HepG2 (cell line): Measurements from ENCODE around the gene IL5RA. TPM values are rescaled to one million over a fixed set of nuclear protein-coding genes. Genes with fewer than 3 reads are reported as not detected.

Experiments used
- ATAC-seq: fragments of 200-7000 bp; cut with Tn5 transposase; 3 replicates; pipeline ENCODE4 v1.9.1; 2020; ENCODE audit warnings: mild to moderate bottlenecking, moderate library complexity
- BruUV-seq: library from RNA; stranded (reverse); fragments of 400-500 nt; replicated peaks from 2 replicates; lab custom pipeline; 2021; lab: Mats Ljungman, UMichigan
- CTCF ChIA-PET: fragments of 300-600 bp; formaldehyde crosslinking; extraction: SDS; loops from one replicate; lab custom pipeline; 2021; ENCODE audit warnings: low total read pairs, inconsistent platforms, low intra/inter-chr PET ratio; lab: Yijun Ruan, JAX
- POLR2A ChIA-PET: fragments of 350-600 bp; sonication (Branson Sonifier 250); formaldehyde crosslinking; loops from one replicate; lab custom pipeline; 2020; ENCODE audit warnings: antibody characterized with exemption, inconsistent platforms; lab: Yijun Ruan, JAX
- DNase-seq: peaks from one replicate; pipeline ENCODE4 v3.0.0-alpha.2; 2015; ENCODE audit warnings: low spot score
- FAIRE-seq: peaks from 3 replicates; lab custom pipeline; 2011; peaks lifted over from hg19 to GRCh38; lab: Jason Lieb, UNC
- H2AFZ ChIP-seq: one replicate; pipeline ENCODE4 v1.6.1; 2011; ENCODE audit warnings: low read length, inconsistent platforms
- H3K27ac ChIP-seq: fragments of 300-600 bp; 3 replicates; pipeline ENCODE4 v1.8.0; 2011; ENCODE audit warnings: mixed run types, mild to moderate bottlenecking, mixed read lengths, low read length, inconsistent platforms; ENCODE audit not compliant: insufficient read depth; ENCODE audit errors: extremely low read length
- H3K27me3 ChIP-seq, 2 experiments: fragments of 200-600 bp in 1 of 2; 2 replicates in 1 of 2; 3 replicates in 1 of 2; pipeline versions ENCODE4 v1.6.0 to v1.8.0; 2011; ENCODE audit warnings: low read length in 2 of 2, mild to moderate bottlenecking in 2 of 2, moderate library complexity in 2 of 2, inconsistent platforms in 1 of 2; ENCODE audit not compliant: insufficient read depth in 2 of 2, control insufficient read depth in 1 of 2
- H3K36me3 ChIP-seq, 2 experiments: fragments of 200-600 bp in 1 of 2; replicated peaks in 1 of 2; 2 replicates in 1 of 2; 3 replicates in 1 of 2; pipeline versions ENCODE4 v1.5.1 to v1.8.0; 2011; ENCODE audit warnings: low read length in 2 of 2, inconsistent platforms in 1 of 2; ENCODE audit not compliant: insufficient read depth in 2 of 2, control insufficient read depth in 1 of 2
- H3K4me1 ChIP-seq: 2 replicates; pipeline ENCODE4 v1.5.1; 2012; ENCODE audit warnings: low read length, inconsistent platforms; ENCODE audit not compliant: insufficient read depth
- H3K4me2 ChIP-seq: 2 replicates; pipeline ENCODE4 v1.6.0; 2011; ENCODE audit warnings: low read depth, low read length, inconsistent platforms
- H3K4me3 ChIP-seq, 3 experiments: fragments of 200-600 bp in 1 of 3; sonication (generic), shearing (Covaris generic) in 1 of 3; replicated peaks in 1 of 3; 2 replicates each; pipeline ENCODE4 v1.5.1; 2011 to 2016; ENCODE audit warnings: low read length in 3 of 3, inconsistent platforms in 2 of 3, low read depth in 2 of 3, mild to moderate bottlenecking in 2 of 3, control low read depth in 1 of 3, mixed read lengths in 1 of 3; ENCODE audit not compliant: insufficient read depth in 1 of 3
- H3K79me2 ChIP-seq: one replicate; pipeline ENCODE4 v1.6.1; 2011; ENCODE audit warnings: low read length, inconsistent platforms; ENCODE audit not compliant: insufficient read depth
- H3K9ac ChIP-seq: 2 replicates; pipeline ENCODE4 v1.6.0; 2011; ENCODE audit warnings: mild to moderate bottlenecking, low read depth, low read length, inconsistent platforms; ENCODE audit not compliant: insufficient read depth
- H3K9me3 ChIP-seq: 2 replicates; pipeline ENCODE4 v1.5.1; 2012; ENCODE audit warnings: mild to moderate bottlenecking, low read length
- H4K20me1 ChIP-seq: 2 replicates; pipeline ENCODE4 v1.6.0; 2011; ENCODE audit warnings: inconsistent platforms, mild to moderate bottlenecking, low read length, moderate library complexity; ENCODE audit not compliant: insufficient read depth
- GZF1 ChIP-seq: sonication (generic); formaldehyde crosslinking; IDR thresholded peaks from 2 replicates; pipeline ENCODE4 v1.5.1; 2020; ENCODE audit warnings: mild to moderate bottlenecking, missing genetic modification reagents
- KLF12 ChIP-seq: sonication (generic); formaldehyde crosslinking; IDR thresholded peaks from 2 replicates; pipeline ENCODE4 v1.4.0; 2020; ENCODE audit warnings: missing genetic modification reagents, borderline replicate concordance
- MYC ChIP-seq: sonication (generic); formaldehyde crosslinking; IDR thresholded peaks from 2 replicates; pipeline ENCODE4 v1.9.0; 2021; ENCODE audit warnings: missing genetic modification reagents, borderline replicate concordance
- SAFB2 ChIP-seq: sonication (generic); formaldehyde crosslinking; IDR thresholded peaks from 2 replicates; pipeline ENCODE4 v1.5.1; 2020; ENCODE audit warnings: missing genetic modification reagents, low read depth, mild to moderate bottlenecking, borderline replicate concordance
- TFE3 ChIP-seq: IDR thresholded peaks from 2 replicates; pipeline ENCODE4 v1.6.1; 2016
- UBTF ChIP-seq: sonication (generic); formaldehyde crosslinking; IDR thresholded peaks from 2 replicates; pipeline ENCODE4 v1.4.0; 2020; ENCODE audit warnings: mild to moderate bottlenecking, missing genetic modification reagents
- ZFP36 ChIP-seq: fragments of 150-350 bp; IDR thresholded peaks from 2 replicates; pipeline ENCODE4 v1.6.1; 2018; ENCODE audit warnings: borderline replicate concordance, low read length, low read depth; ENCODE audit not compliant: partially characterized antibody
- ZNF451 ChIP-seq: sonication (generic); formaldehyde crosslinking; IDR thresholded peaks from 2 replicates; pipeline ENCODE4 v1.5.0; 2020; ENCODE audit warnings: mild to moderate bottlenecking, missing genetic modification reagents
- ZNF788 ChIP-seq: sonication (generic); formaldehyde crosslinking; IDR thresholded peaks from 2 replicates; pipeline ENCODE4 v1.5.0; 2020; ENCODE audit warnings: mild to moderate bottlenecking, missing genetic modification reagents, borderline replicate concordance
- ZSCAN31 ChIP-seq: sonication (generic); formaldehyde crosslinking; IDR thresholded peaks from 2 replicates; pipeline ENCODE4 v1.5.0; 2020; ENCODE audit warnings: low read depth, mild to moderate bottlenecking, missing genetic modification reagents
- WGBS: methylation state at CpG from one replicate; pipeline ENCODE4 v1.1.6; 2017; ENCODE audit warnings: low lambda C conversion rate; 5-methylcytosine and 5-hydroxymethylcytosine counted together
- in situ Hi-C: cut with HindIII; loops from 2 replicates; pipeline ENCODE4 v1.10.0; 2017; ENCODE audit warnings: low pct_unique_long_range_greater_than_20kb; ENCODE audit not compliant: extremely low pct_ligation_motif_present
- intact Hi-C: fragments of 100-400 bp; cut with micrococcal nuclease; formaldehyde crosslinking; loops from one replicate; pipeline ENCODE4 v1.10.0; 2022; ENCODE audit not compliant: unreplicated experiment
- polyA plus RNA-seq, 8 experiments: library from polyadenylated mRNA; depleted of rRNA in 3 of 8; stranded (reverse) in 7 of 8; unstranded in 1 of 8; fragments of >200 nt; fragmentation: Illumina TruSeq in 4 of 8; extraction: Trizol in 4 of 8; gene quantifications; 2 replicates each; pipeline versions ENCODE4 v1.2.1 to v1.2.3, GENCODE V29; 2011 to 2016; ENCODE audit warnings: low read depth in 4 of 8, missing spikeins in 1 of 8, mixed read lengths in 1 of 8; ENCODE audit not compliant: insufficient read depth in 1 of 8
- total RNA-seq, 5 experiments: library from RNA; depleted of rRNA; stranded (reverse); fragments of >200 nt; fragmentation: Illumina TruSeq; extraction: Trizol; gene quantifications; 2 replicates each; pipeline ENCODE4 v1.2.3, GENCODE V29; 2016; ENCODE audit warnings: low read depth in 1 of 5
- TF ChIP-seq, protein P1 (sequence below): sonication (generic); formaldehyde crosslinking; IDR thresholded peaks from 2 replicates; pipeline ENCODE4 v1.9.0; 2021; ENCODE audit warnings: missing genetic modification reagents, borderline replicate concordance

IL5RA gene
- total and polyA plus RNA-seq, 2 of the 13 experiments (the other 11 are each of a cell fraction or from before 2014, with no cell fraction given): not detected

- 0% methylated on average over 2 of the region's 3 CpGs for WGBS
- no peaks in the 10 kb centered on the region for H3K36me3 ChIP-seq
- TF ChIP-seq UBTF (CRISPR knock-in tag) (no peak), TFE3 (CRISPR knock-in tag) (no peak), MYC (CRISPR knock-in tag) (no peak), GZF1 (CRISPR knock-in tag) (no peak), ZSCAN31 (no peak), ZNF788 (CRISPR knock-in tag) (no peak), ZFP36 (no peak), SAFB2 (CRISPR knock-in tag) (no peak), KLF12 (no peak), ZNF451 (no peak)
- TF ChIP-seq, protein P1, sequence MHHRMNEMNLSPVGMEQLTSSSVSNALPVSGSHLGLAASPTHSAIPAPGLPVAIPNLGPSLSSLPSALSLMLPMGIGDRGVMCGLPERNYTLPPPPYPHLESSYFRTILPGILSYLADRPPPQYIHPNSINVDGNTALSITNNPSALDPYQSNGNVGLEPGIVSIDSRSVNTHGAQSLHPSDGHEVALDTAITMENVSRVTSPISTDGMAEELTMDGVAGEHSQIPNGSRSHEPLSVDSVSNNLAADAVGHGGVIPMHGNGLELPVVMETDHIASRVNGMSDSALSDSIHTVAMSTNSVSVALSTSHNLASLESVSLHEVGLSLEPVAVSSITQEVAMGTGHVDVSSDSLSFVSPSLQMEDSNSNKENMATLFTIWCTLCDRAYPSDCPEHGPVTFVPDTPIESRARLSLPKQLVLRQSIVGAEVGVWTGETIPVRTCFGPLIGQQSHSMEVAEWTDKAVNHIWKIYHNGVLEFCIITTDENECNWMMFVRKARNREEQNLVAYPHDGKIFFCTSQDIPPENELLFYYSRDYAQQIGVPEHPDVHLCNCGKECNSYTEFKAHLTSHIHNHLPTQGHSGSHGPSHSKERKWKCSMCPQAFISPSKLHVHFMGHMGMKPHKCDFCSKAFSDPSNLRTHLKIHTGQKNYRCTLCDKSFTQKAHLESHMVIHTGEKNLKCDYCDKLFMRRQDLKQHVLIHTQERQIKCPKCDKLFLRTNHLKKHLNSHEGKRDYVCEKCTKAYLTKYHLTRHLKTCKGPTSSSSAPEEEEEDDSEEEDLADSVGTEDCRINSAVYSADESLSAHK: no peak
- TF ChIP-seq, all 625 proteins: peak for 0
- no peaks in the 10 kb centered on the region for H3K9me3 ChIP-seq
- no TSS peak for BruUV-seq
- no peaks in the 10 kb centered on the region for H3K4me1 ChIP-seq
- no peak overlapping the region for H3K27ac ChIP-seq
- CTCF ChIA-PET: no interaction called here
- ATAC-seq: no peak; the same call in 2 of the 3 replicates
- H3K4me3 ChIP-seq: no peak overlapping the region
- in situ Hi-C loops (no loop called here), intact Hi-C loops (no loop called here)
- no peak for FAIRE-seq
- no peak overlapping the region for H3K4me2 ChIP-seq
- H2AFZ ChIP-seq: no peak overlapping the region
- H3K79me2 ChIP-seq: no peaks in the 10 kb centered on the region
- POLR2A ChIA-PET: no interaction called here
- no peak for DNase-seq
- peaks cover 0 to 13% of the 10 kb centered on the region in 2 experiments; a peak in 1 of 5 replicates for H3K27me3 ChIP-seq
- no peak overlapping the region for H3K9ac ChIP-seq
- H4K20me1 ChIP-seq: 0 out of 2 replicates have a peak, but pooled peaks cover 2% of the 10 kb centered on the region
Measured at GRCh38 chr3:3084890-3085289, 25.3 kb downstream of the IL5RA start.
